CD4-positive, alpha-beta T cell treated with Interleukin-21 for 1 hour (primary cell): ENCODE results near the gene FAM162A.

Experiments used
- DNase-seq: peaks from one replicate; pipeline ENCODE4 v3.0.0-alpha.2; 2020

The FAM162A gene

GRCh38 chr3:122389197-122389596, 5.2 kb downstream of the FAM162A start:
- no peak for DNase-seq

GRCh38 chr3:122389892-122390291, 5.9 kb downstream of the FAM162A start:
- no peak for DNase-seq

- no peak for DNase-seq
Observed at GRCh38 chr3:122390665-122391064, 6.7 kb downstream of the FAM162A start.

- DNase-seq: no peak
Observed at GRCh38 chr3:122391681-122392446, 7.9 kb downstream of the FAM162A start.

GRCh38 chr3:122392868-122393844, 9.2 kb downstream of the FAM162A start:
- peak; percentile 58 for DNase-seq

GRCh38 chr3:122394173-122394572, 10.2 kb downstream of the FAM162A start:
- no peak for DNase-seq

GRCh38 chr3:122395582-122395981, 11.6 kb downstream of the FAM162A start:
- no peak for DNase-seq

- DNase-seq: no peak
Observed at GRCh38 chr3:122396511-122396910, 12.5 kb downstream of the FAM162A start.

- DNase-seq: no peak
Observed at GRCh38 chr3:122397201-122397600, 13.2 kb downstream of the FAM162A start.

- DNase-seq: no peak
Observed at GRCh38 chr3:122398920-122399319, 14.9 kb downstream of the FAM162A start.

- DNase-seq: no peak
Observed at GRCh38 chr3:122403489-122403888, 19.5 kb downstream of the FAM162A start.

- no peak for DNase-seq
Observed at GRCh38 chr3:122405015-122405414, 21.0 kb downstream of the FAM162A start.

- DNase-seq: no peak
Observed at GRCh38 chr3:122406198-122406597, 22.2 kb downstream of the FAM162A start.

GRCh38 chr3:122407946-122408345, 24.0 kb downstream of the FAM162A start:
- no peak for DNase-seq

- no peak for DNase-seq
Observed at GRCh38 chr3:122409446-122409845, 25.5 kb downstream of the FAM162A start.

- DNase-seq: no peak
Observed at GRCh38 chr3:122410111-122410510, 26.1 kb downstream of the FAM162A start.

- no peak for DNase-seq
Observed at GRCh38 chr3:122410639-122411038, 26.7 kb downstream of the FAM162A start.

- no peak for DNase-seq
Observed at GRCh38 chr3:122414391-122414790, 30.4 kb downstream of the FAM162A start.

GRCh38 chr3:122415104-122415744, 31.2 kb downstream of the FAM162A start:
- DNase-seq: peak; percentile 72

- DNase-seq: peak; percentile 98
Observed at GRCh38 chr3:122415762-122416654, 32.0 kb downstream of the FAM162A start, which contains the start of gene WDR5B. WDR5B (minus strand) TSS chr3:122416062; CDS start chr3:122415528, 534 bp downstream.

GRCh38 chr3:122416966-122417365, 33.0 kb downstream of the FAM162A start:
- no peak for DNase-seq

- DNase-seq: no peak
Observed at GRCh38 chr3:122421101-122421500, 37.1 kb downstream of the FAM162A start.
